ENCODE data around the gene GID8. TPM values are rescaled to one million over a fixed set of nuclear protein-coding genes. Genes with fewer than 3 reads are reported as not detected.

The GID8 gene
- polyA plus RNA-seq, result 10 to 100 TPM; 11.5 to 12.6 (median 12.5) TPM

- WGBS, 3 donors, result 0 to 1% (median 1%) methylated on average over 55 to 75 of the region's 79 CpGs
- H3K27ac ChIP-seq (ENCODE audit: low read depth, low read length), result peak within 1 kb of the TSS; percentile 60
Observed at GRCh38 chr20:62938105-62938888, at the start of gene GID8. Gene GID8, plus strand, starts transcription at chr20:62938147. Its CDS starts 3,356 bp downstream, at chr20:62941503.

GRCh38 chr20:62888406-62888805 lies 49.5 kb upstream of the GID8 start:
- no peak overlapping the region for H3K27ac ChIP-seq (ENCODE audit: low read depth, low read length)
- WGBS, 3 donors, result 94 to 97% (median 96%) methylated on average over 16 of the region's 16 CpGs

DNA sequence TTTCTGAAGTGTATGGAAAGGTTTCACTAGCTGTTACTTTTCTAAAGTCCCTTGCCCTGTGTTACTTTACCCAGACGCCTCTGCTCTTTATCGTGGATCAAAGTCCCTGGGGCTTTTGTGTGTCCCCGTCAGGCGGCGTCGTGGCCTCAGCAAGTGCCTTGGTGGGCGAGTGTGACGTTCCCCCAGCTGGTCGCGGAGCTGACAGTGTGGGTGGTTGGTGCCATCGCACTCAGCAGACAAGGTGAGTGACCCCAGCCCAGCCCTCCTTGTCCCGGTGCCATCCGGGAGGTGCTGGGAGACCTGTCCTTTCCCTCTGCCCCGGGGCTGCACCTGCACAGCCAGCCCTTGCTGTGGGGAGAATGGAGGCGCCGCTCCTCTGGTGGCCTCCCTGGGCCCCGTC lies 49.0 kb upstream of the GID8 start:
- 93 to 95% (median 94%) methylated on average over 17 of the region's 17 CpGs for WGBS, 3 donors
- H3K27ac ChIP-seq (ENCODE audit: low read depth, low read length), result no peak overlapping the region

GRCh38 chr20:62889411-62889810 lies 48.5 kb upstream of the GID8 start:
- WGBS, 3 donors, result 94 to 95% (median 94%) methylated on average over 8 of the region's 8 CpGs
- no peak overlapping the region for H3K27ac ChIP-seq (ENCODE audit: low read depth, low read length)

GRCh38 chr20:62889871-62890270 lies 48.1 kb upstream of the GID8 start:
- 89 to 94% (median 90%) methylated on average over 9 of the region's 9 CpGs for WGBS, 3 donors
- no peak overlapping the region for H3K27ac ChIP-seq (ENCODE audit: low read depth, low read length)

- 79 to 92% (median 85%) methylated on average over 7 of the region's 7 CpGs for WGBS, 3 donors
- H3K27ac ChIP-seq (ENCODE audit: low read depth, low read length), result no peak overlapping the region
Observed at GRCh38 chr20:62890444-62890843, 47.5 kb upstream of the GID8 start.

DNA sequence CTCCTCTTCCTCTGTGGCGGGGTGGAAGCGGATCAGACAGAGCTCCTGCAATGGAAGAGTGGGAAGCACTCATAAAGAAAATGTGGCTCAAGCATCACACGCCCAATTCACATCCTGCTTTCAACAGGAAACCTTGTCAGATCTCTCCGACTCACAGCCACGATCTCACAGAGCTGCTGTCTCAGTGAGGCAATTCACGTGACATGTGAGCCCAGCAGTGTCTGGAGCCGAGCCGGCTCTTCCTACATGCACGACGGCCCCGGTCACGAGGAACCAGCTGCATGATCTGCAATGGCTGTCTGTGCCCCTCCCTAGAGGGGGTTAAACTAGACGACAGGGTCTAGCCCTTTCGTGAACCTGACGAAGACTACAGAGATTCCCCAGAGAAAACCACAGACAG lies 46.8 kb upstream of the GID8 start:
- WGBS, 3 donors, result 79 to 82% (median 82%) methylated on average over 15 of the region's 15 CpGs

DNA sequence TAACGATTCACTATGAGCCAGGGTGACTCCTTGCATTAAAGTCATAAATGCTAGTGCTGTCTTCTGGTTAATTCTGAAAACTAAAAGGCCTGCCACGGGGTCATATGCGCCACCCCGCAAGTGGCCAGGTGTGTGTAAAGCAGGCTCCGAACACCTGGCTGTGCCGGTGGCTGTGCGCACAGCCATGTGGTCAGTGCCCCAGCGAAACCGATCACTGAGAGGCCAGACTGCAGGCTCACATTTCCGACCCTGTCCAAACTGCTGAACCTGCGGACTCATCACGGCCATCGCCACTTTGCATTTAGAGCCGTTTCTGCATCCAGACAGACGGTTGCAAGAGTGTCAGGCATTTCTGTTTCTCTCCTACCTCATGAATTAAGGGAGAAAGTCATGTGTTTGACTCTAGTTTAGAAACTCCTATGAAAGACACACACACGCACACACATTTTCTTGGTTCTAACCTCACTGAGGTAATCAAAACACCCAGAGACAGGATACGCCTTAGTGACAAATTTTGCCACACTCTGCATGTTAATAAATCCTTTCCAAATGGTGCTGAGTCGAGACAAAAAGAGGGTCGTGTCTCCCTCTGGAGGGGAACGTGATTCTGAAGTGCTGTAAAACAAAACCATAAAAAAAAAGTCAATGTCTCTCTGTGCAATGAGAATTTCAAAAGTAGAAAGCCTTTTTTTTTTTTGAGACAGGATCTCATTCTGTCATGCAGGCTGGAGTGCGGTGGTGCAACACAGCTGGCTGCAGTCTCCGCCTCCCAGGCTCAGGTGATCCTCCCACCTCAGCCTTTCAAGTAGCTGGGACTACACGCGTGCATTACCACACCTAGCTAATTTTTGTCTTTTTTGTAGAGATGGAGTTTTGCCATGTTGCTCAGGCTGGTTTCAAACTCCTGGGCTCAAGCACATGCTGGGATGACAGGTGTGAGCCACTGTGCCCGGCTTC lies 45.3 kb upstream of the GID8 start:
- 89 to 91% (median 90%) methylated on average over 25 of the region's 25 CpGs for WGBS, 3 donors
- no peak overlapping the region for H3K27ac ChIP-seq (ENCODE audit: low read depth, low read length)

More for the DNA sequence above, 46.8 kb upstream of the GID8 start:
- no peak overlapping the region for H3K27ac ChIP-seq (ENCODE audit: low read depth, low read length)

GRCh38 chr20:62893700-62894099 lies 44.2 kb upstream of the GID8 start:
- H3K27ac ChIP-seq (ENCODE audit: low read depth, low read length), result no peak overlapping the region
- WGBS, 3 donors, result 92 to 96% (median 94%) methylated on average over 14 of the region's 14 CpGs

GRCh38 chr20:62894261-62894660 lies 43.7 kb upstream of the GID8 start:
- WGBS, 3 donors, result 90 to 91% (median 90%) methylated on average over 14 of the region's 14 CpGs
- H3K27ac ChIP-seq (ENCODE audit: low read depth, low read length), result no peak overlapping the region

GRCh38 chr20:62895539-62895938 lies 42.4 kb upstream of the GID8 start:
- H3K27ac ChIP-seq (ENCODE audit: low read depth, low read length), result no peak overlapping the region
- 90% methylated on average over 9 of the region's 9 CpGs for WGBS, 3 donors

DNA sequence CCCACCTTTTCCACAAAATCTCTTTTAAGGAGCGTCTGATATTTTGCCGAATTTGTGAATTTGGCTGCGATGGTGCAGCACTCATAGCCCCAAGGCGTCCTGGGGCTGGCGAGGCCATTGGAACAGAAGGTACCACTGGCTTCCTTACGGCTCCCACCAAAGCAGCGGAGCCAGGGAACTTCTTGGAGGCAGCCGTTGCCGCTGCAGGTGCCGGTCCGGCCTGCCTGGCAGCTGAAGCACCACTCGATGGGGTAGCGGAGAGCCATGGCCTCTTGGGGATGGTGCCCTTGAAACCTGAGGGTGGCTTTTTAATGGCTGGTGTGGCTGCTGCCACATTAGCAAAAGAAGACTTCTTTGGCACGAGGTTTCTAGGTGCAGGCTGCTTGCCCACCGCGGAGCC lies 41.4 kb upstream of the GID8 start:
- no peak overlapping the region for H3K27ac ChIP-seq (ENCODE audit: low read depth, low read length)
- WGBS, 3 donors, result 93 to 97% (median 95%) methylated on average over 16 of the region's 16 CpGs

GRCh38 chr20:62897666-62898065 lies 40.3 kb upstream of the GID8 start:
- no peak overlapping the region for H3K27ac ChIP-seq (ENCODE audit: low read depth, low read length)
- WGBS, 3 donors, result 73 to 83% (median 74%) methylated on average over 11 of the region's 11 CpGs

- 80 to 81% (median 80%) methylated on average over 16 of the region's 16 CpGs for WGBS, 3 donors
- H3K27ac ChIP-seq (ENCODE audit: low read depth, low read length), result no peak overlapping the region
Observed at GRCh38 chr20:62898093-62898964, 39.6 kb upstream of the GID8 start.

- 27 to 44% (median 34%) methylated on average over 16 of the region's 16 CpGs for WGBS, 3 donors
- no peak overlapping the region for H3K27ac ChIP-seq (ENCODE audit: low read depth, low read length)
Observed at GRCh38 chr20:62898970-62899632, 38.8 kb upstream of the GID8 start.

GRCh38 chr20:62899633-62900051 lies 38.3 kb upstream of the GID8 start:
- 5 to 14% (median 14%) methylated on average over 6 of the region's 6 CpGs for WGBS, 3 donors
- no peak overlapping the region for H3K27ac ChIP-seq (ENCODE audit: low read depth, low read length)

DNA sequence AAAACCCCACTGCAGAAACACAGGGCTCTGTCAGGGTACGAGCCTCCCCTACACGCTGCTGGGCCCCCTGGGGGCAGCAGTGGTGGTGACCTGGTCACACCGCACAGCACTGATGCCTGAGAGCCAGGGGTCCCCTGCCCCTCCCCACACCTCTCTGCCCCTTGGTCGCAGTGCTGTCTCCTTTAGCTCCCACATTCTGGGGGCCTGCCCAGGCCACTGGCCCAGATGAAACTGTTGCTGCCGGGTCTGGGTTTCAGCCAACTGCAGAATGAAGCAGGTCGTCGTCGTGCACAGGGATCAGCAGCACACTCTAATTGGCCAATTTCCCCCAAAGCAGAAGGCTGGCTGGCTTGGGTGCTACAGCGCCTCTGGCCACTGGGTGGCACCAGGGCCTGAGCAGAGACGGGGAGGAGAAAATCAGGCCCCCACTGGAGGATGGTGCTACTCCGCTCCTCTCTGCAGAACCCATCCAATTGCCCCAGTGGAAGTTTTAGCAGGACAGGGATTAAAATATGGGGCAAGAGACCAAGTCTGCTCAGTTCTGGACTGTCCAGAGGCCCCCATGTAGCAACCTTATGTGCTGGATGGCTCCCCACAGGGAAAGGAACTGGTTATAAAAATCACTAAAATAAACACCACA lies 37.8 kb upstream of the GID8 start:
- H3K27ac ChIP-seq (ENCODE audit: low read depth, low read length), result no peak overlapping the region
- 1 to 2% (median 1%) methylated on average over 11 of the region's 11 CpGs for WGBS, 3 donors
